WTC11 (cell line): Measurements from ENCODE around the gene BARX2. TPM values are rescaled to one million over a fixed set of nuclear protein-coding genes. Genes with fewer than 3 reads are reported as not detected.

Experiments
- ATAC-seq: fragments of 200-7000 bp; cut with Tn5 transposase; 2 replicates; pipeline ENCODE4 v1.10.0; 2021; ENCODE audit warnings: mild to moderate bottlenecking, moderate library complexity
- CTCF ChIA-PET: fragments of 300-600 bp; sonication (Branson Sonifier 250); formaldehyde crosslinking; loops from one replicate; lab custom pipeline; 2021; ENCODE audit warnings: antibody characterized with exemption; lab: Charles Lee
- POLR2A ChIA-PET: fragments of 350-600 bp; sonication (Branson Sonifier 250); formaldehyde crosslinking; loops from one replicate; lab custom pipeline; 2021; ENCODE audit warnings: antibody characterized with exemption; lab: Charles Lee
- DNase-seq: peaks from one replicate; pipeline ENCODE4 v3.0.0; 2021; ENCODE audit warnings: low spot score
- H3K27ac Mint-ChIP-seq: 2 replicates; pipeline ENCODE4 v1.8.0; 2021; ENCODE audit warnings: mixed read lengths
- H3K27me3 Mint-ChIP-seq: 2 replicates; pipeline ENCODE4 v1.8.0; 2021; ENCODE audit warnings: low read depth, mild to moderate bottlenecking, moderate library complexity, mixed read lengths
- H3K36me3 Mint-ChIP-seq: 2 replicates; pipeline ENCODE4 v1.8.0; 2021; ENCODE audit warnings: mixed read lengths
- H3K4me1 Mint-ChIP-seq: 2 replicates; pipeline ENCODE4 v1.8.0; 2022; ENCODE audit warnings: mixed read lengths
- H3K4me3 Mint-ChIP-seq: 2 replicates; pipeline ENCODE4 v1.8.0; 2021; ENCODE audit warnings: mild to moderate bottlenecking, moderate library complexity, mixed read lengths
- H3K9me3 Mint-ChIP-seq: 2 replicates; pipeline ENCODE4 v1.8.0; 2021; ENCODE audit warnings: mixed read lengths
- AR ChIP-seq: fragments of 250-450 bp; sonication (Bioruptor Pico); IDR thresholded peaks from 2 replicates; pipeline ENCODE4 v1.9.0; 2021; ENCODE audit warnings: mild to moderate bottlenecking
- CBFB ChIP-seq: sonication (generic); formaldehyde crosslinking; IDR thresholded peaks from 2 replicates; pipeline ENCODE4 v1.8.1; 2022; ENCODE audit warnings: mild to moderate bottlenecking, low read depth, missing genetic modification reagents
- EMX1 ChIP-seq: fragments of 250-450 bp; sonication (Bioruptor Pico); IDR thresholded peaks from 2 replicates; pipeline ENCODE4 v1.8.0; 2021; ENCODE audit warnings: mild to moderate bottlenecking
- GABPB1 ChIP-seq: sonication (generic); formaldehyde crosslinking; IDR thresholded peaks from 2 replicates; pipeline ENCODE4 v1.8.1; 2023; ENCODE audit warnings: mild to moderate bottlenecking, missing genetic modification reagents
- GRHL2 ChIP-seq: fragments of 250-450 bp; sonication (Bioruptor Pico); IDR thresholded peaks from 2 replicates; pipeline ENCODE4 v1.8.0; 2022; ENCODE audit warnings: mild to moderate bottlenecking, moderate library complexity; ENCODE audit not compliant: insufficient replicate concordance, severe bottlenecking
- HMGA2 ChIP-seq: fragments of 250-450 bp; sonication (Bioruptor Pico); IDR thresholded peaks from 2 replicates; pipeline ENCODE4 v1.4.0; 2021; ENCODE audit warnings: mild to moderate bottlenecking, moderate library complexity
- NR1H2 ChIP-seq: sonication (generic); formaldehyde crosslinking; IDR thresholded peaks from 2 replicates; pipeline ENCODE4 v1.9.0; 2021; ENCODE audit warnings: mild to moderate bottlenecking, moderate library complexity, missing genetic modification reagents
- NR3C1 ChIP-seq: sonication (generic); formaldehyde crosslinking; conservative IDR thresholded peaks from 2 replicates; pipeline ENCODE4 v1.8.1; 2023; ENCODE audit warnings: low read depth, mild to moderate bottlenecking, missing genetic modification reagents
- TEAD4 ChIP-seq: sonication (generic); formaldehyde crosslinking; IDR thresholded peaks from 2 replicates; pipeline ENCODE4 v1.8.0; 2022; ENCODE audit warnings: mild to moderate bottlenecking, missing genetic modification reagents
- TP53 ChIP-seq: sonication (generic); formaldehyde crosslinking; IDR thresholded peaks from 2 replicates; pipeline ENCODE4 v1.8.1; 2023; ENCODE audit warnings: mild to moderate bottlenecking, missing genetic modification reagents
- ZNF263 ChIP-seq: sonication (generic); formaldehyde crosslinking; IDR thresholded peaks from 2 replicates; pipeline ENCODE4 v1.8.1; 2022; ENCODE audit warnings: low read depth, mild to moderate bottlenecking, moderate library complexity, missing genetic modification reagents
- ZNF281 ChIP-seq: sonication (generic); formaldehyde crosslinking; IDR thresholded peaks from 2 replicates; pipeline ENCODE4 v1.8.0; 2023; ENCODE audit warnings: mild to moderate bottlenecking, missing genetic modification reagents
- total RNA-seq: library from RNA; stranded (reverse); gene quantifications from 3 replicates; pipeline ENCODE4 v1.2.3, GENCODE V29; 2021
- TF ChIP-seq, protein P1 (sequence below): sonication (generic); formaldehyde crosslinking; IDR thresholded peaks from 2 replicates; pipeline ENCODE4 v1.8.1; 2023; ENCODE audit warnings: mild to moderate bottlenecking, missing genetic modification reagents, borderline replicate concordance
- TF ChIP-seq, protein P2 (sequence below): sonication (generic); formaldehyde crosslinking; IDR thresholded peaks from 2 replicates; pipeline ENCODE4 v1.8.0; 2023; ENCODE audit warnings: missing genetic modification reagents
- TF ChIP-seq, protein P3 (sequence below): fragments of 250-450 bp; sonication (Bioruptor Pico); IDR thresholded peaks from 2 replicates; pipeline ENCODE4 v1.9.0; 2021; ENCODE audit warnings: moderate library complexity, mild to moderate bottlenecking, inconsistent platforms, borderline replicate concordance
- TF ChIP-seq, protein P4 (sequence below): fragments of 250-450 bp; sonication (Bioruptor Pico); IDR thresholded peaks from 2 replicates; pipeline ENCODE4 v1.9.0; 2021; ENCODE audit warnings: mild to moderate bottlenecking, borderline replicate concordance

BARX2 gene
- total RNA-seq, 1 experiment from 2014 or later, result not detected

DNA sequence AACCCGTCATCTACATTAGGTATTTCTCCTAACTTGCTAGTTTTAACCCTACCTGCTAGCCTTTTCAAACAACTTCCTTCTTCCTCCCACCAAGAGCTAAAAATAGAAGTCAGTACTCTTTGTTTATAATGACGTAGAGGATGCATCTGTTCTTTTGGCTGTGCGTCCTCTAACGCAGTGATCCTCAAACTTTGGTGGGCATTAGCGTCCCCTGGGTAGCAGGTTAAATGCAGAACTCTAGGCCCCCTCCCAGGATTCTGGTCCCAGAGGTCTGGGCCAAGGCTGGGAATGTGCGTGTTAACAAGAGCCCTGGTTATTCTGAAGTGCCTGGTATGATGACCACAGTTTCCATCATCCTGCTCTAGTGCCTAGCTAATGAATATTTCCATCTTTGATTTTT lies 67.6 kb downstream of the BARX2 start (continued):
- TF ChIP-seq AR (CRISPR knock-in tag) (no peak), TEAD4 (CRISPR knock-in tag) (no peak), HMGA2 (CRISPR knock-in tag) (no peak)
- TF ChIP-seq, protein P1, sequence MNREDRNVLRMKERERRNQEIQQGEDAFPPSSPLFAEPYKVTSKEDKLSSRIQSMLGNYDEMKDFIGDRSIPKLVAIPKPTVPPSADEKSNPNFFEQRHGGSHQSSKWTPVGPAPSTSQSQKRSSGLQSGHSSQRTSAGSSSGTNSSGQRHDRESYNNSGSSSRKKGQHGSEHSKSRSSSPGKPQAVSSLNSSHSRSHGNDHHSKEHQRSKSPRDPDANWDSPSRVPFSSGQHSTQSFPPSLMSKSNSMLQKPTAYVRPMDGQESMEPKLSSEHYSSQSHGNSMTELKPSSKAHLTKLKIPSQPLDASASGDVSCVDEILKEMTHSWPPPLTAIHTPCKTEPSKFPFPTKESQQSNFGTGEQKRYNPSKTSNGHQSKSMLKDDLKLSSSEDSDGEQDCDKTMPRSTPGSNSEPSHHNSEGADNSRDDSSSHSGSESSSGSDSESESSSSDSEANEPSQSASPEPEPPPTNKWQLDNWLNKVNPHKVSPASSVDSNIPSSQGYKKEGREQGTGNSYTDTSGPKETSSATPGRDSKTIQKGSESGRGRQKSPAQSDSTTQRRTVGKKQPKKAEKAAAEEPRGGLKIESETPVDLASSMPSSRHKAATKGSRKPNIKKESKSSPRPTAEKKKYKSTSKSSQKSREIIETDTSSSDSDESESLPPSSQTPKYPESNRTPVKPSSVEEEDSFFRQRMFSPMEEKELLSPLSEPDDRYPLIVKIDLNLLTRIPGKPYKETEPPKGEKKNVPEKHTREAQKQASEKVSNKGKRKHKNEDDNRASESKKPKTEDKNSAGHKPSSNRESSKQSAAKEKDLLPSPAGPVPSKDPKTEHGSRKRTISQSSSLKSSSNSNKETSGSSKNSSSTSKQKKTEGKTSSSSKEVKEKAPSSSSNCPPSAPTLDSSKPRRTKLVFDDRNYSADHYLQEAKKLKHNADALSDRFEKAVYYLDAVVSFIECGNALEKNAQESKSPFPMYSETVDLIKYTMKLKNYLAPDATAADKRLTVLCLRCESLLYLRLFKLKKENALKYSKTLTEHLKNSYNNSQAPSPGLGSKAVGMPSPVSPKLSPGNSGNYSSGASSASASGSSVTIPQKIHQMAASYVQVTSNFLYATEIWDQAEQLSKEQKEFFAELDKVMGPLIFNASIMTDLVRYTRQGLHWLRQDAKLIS (CRISPR knock-in tag), result no peak

- ChIA-PET CTCF (no interaction called here), POLR2A (interaction anchor here (1.4 kb wide), 1 partner anchor 10 kb away, joined by 3 read pairs; no protein-coding TSS in a partner anchor)
- H3K27ac Mint-ChIP-seq, result no peak overlapping the region
- H3K36me3 Mint-ChIP-seq, result no peaks in the 10 kb centered on the region
- no peak overlapping the region for H3K4me3 Mint-ChIP-seq
- H3K9me3 Mint-ChIP-seq, result peaks cover 18% of the 10 kb centered on the region
- DNase-seq (no peak), ATAC-seq (no peak)
- H3K4me1 Mint-ChIP-seq, result peaks cover 18% of the 10 kb centered on the region
- H3K27me3 Mint-ChIP-seq, result no peaks in the 10 kb centered on the region; the same call in 1 of the 2 replicates
- TF ChIP-seq CBFB (CRISPR knock-in tag) (no peak), NR3C1 (CRISPR knock-in tag) (no peak), GABPB1 (no peak), ZNF281 (CRISPR knock-in tag) (no peak), GRHL2 (CRISPR knock-in tag) (no peak), EMX1 (CRISPR knock-in tag) (no peak), NR1H2 (CRISPR knock-in tag) (no peak), ZNF263 (CRISPR knock-in tag) (no peak), TP53 (CRISPR knock-in tag) (no peak)
- TF ChIP-seq, protein P2, sequence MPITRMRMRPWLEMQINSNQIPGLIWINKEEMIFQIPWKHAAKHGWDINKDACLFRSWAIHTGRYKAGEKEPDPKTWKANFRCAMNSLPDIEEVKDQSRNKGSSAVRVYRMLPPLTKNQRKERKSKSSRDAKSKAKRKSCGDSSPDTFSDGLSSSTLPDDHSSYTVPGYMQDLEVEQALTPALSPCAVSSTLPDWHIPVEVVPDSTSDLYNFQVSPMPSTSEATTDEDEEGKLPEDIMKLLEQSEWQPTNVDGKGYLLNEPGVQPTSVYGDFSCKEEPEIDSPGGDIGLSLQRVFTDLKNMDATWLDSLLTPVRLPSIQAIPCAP (CRISPR knock-in tag), result no peak
- TF ChIP-seq, protein P3, sequence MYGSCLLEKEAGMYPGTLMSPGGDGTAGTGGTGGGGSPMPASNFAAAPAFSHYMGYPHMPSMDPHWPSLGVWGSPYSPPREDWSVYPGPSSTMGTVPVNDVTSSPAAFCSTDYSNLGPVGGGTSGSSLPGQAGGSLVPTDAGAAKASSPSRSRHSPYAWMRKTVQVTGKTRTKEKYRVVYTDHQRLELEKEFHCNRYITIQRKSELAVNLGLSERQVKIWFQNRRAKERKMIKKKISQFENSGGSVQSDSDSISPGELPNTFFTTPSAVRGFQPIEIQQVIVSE (CRISPR knock-in tag), result no peak
- TF ChIP-seq, protein P4, sequence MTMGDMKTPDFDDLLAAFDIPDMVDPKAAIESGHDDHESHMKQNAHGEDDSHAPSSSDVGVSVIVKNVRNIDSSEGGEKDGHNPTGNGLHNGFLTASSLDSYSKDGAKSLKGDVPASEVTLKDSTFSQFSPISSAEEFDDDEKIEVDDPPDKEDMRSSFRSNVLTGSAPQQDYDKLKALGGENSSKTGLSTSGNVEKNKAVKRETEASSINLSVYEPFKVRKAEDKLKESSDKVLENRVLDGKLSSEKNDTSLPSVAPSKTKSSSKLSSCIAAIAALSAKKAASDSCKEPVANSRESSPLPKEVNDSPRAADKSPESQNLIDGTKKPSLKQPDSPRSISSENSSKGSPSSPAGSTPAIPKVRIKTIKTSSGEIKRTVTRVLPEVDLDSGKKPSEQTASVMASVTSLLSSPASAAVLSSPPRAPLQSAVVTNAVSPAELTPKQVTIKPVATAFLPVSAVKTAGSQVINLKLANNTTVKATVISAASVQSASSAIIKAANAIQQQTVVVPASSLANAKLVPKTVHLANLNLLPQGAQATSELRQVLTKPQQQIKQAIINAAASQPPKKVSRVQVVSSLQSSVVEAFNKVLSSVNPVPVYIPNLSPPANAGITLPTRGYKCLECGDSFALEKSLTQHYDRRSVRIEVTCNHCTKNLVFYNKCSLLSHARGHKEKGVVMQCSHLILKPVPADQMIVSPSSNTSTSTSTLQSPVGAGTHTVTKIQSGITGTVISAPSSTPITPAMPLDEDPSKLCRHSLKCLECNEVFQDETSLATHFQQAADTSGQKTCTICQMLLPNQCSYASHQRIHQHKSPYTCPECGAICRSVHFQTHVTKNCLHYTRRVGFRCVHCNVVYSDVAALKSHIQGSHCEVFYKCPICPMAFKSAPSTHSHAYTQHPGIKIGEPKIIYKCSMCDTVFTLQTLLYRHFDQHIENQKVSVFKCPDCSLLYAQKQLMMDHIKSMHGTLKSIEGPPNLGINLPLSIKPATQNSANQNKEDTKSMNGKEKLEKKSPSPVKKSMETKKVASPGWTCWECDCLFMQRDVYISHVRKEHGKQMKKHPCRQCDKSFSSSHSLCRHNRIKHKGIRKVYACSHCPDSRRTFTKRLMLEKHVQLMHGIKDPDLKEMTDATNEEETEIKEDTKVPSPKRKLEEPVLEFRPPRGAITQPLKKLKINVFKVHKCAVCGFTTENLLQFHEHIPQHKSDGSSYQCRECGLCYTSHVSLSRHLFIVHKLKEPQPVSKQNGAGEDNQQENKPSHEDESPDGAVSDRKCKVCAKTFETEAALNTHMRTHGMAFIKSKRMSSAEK (CRISPR knock-in tag), result no peak
These were observed 68.6 kb downstream of the BARX2 start for GRCh38 chr11:129444274-129444673.
